Subcutaneous abdominal adipose tissue (tissue), 5 donors: Measurements from ENCODE around the gene HIPK1.

Source experiments
- H3K27ac ChIP-seq: one replicate; pipeline ENCODE4 v1.7.0; 2013; ENCODE audit warnings: low read depth, mild to moderate bottlenecking, inconsistent platforms, low read length, moderate library complexity
- H3K27me3 ChIP-seq, 5 donors: one replicate each; pipeline ENCODE4 v1.7.0; 2013; ENCODE audit warnings: low read length in 5 of 5, inconsistent platforms in 1 of 5; ENCODE audit not compliant: control insufficient read depth in 5 of 5, insufficient read depth in 4 of 5
- H3K36me3 ChIP-seq, 5 donors: one replicate each; pipeline ENCODE4 v1.7.0; 2013; ENCODE audit warnings: low read length in 5 of 5; ENCODE audit not compliant: control insufficient read depth in 5 of 5, insufficient read depth in 5 of 5
- H3K4me1 ChIP-seq, 5 donors: one replicate each; pipeline ENCODE4 v1.7.0; 2013; ENCODE audit warnings: low read length in 5 of 5, mild to moderate bottlenecking in 3 of 5, moderate library complexity in 1 of 5; ENCODE audit not compliant: control insufficient read depth in 5 of 5, insufficient read depth in 5 of 5
- H3K4me3 ChIP-seq, 5 donors: one replicate each; pipeline ENCODE4 v1.7.0; 2013; ENCODE audit warnings: low read length in 5 of 5, low read depth in 1 of 5
- H3K9ac ChIP-seq, 5 donors: one replicate each; pipeline ENCODE4 v1.7.0; 2013; ENCODE audit warnings: low read length in 5 of 5, mild to moderate bottlenecking in 4 of 5, moderate library complexity in 3 of 5
- H3K9me3 ChIP-seq, 5 donors: one replicate each; pipeline ENCODE4 v1.7.0; 2013; ENCODE audit warnings: low read length in 5 of 5; ENCODE audit not compliant: control insufficient read depth in 5 of 5
- donor health status: healthy.
- donor health status: healthy.
- donor health status: healthy.
- donor health status: healthy.
- donor health status: healthy.

Gene HIPK1

DNA sequence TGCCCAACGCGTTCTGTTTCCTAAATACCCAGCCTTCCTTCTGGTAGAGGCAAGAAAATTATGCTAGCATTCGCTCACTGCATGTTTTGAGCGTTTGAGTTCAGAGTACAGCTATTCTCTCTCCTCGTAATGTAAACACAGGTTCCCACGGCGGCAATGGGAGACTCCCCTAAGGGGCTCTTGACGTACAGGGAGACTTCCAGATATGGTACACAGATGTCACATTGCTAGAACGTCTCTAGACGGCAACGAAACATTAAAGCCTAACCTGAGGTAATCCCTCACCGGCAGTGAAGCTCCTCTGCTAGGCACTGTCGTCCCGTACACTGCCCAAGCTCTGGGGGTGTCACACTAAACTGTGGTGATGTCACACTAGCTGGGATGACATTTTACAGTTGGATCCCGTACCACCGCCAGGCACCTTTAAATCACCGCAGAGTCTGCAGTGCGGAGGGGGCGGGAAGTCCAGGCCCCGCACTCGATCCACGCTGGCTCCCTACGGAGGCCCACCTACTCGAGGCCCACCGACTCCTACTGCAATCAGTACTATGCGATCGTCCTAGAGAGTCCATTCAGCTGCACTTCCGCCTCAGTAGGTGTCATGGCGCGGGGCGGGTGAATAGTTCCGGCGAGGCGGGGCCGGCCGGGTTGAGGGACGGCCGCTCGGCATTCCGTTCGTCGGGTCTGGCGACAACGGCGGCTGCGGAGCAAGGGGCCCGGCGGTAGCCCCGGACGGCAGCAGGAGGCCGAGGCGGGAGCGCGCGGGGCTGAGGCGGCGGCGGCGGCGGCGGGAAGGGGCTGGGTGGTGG lies at the start of gene HIPK1:
TSS of gene HIPK1 (plus strand) at position 384 of the 809 bp plus-strand sequence.
- peak within 1 kb of the TSS; percentile 72 to 99 (median 99) for H3K4me3 ChIP-seq
- no peaks in the 10 kb centered on the region for H3K36me3 ChIP-seq
- no peaks in the 10 kb centered on the region for H3K9me3 ChIP-seq
- H3K9ac ChIP-seq, result peak within 1 kb of the TSS; percentile 97 to 100 (median 99)
- peak within 1 kb of the TSS; percentile 96 for H3K27ac ChIP-seq
- H3K4me1 ChIP-seq, result peaks cover 0 to 51% (median 38%) of the 10 kb centered on the region in 5 donors
- H3K27me3 ChIP-seq, result no peaks in the 10 kb centered on the region

DNA sequence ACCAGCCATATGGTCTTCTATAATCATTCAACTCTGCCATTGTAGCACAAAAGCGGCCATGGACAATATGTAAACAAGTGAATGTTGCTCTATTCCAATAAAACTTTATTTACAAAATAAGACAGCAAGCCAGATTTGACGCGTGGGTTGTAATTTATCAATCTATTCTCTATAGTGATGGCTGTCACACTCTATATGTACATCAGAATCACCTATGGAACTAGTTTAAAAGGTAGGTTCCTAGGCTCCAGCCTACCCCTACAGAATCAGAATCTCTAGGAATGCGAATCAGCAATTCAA lies 49.4 kb upstream of the HIPK1 start:
- Histone ChIP-seq H3K9me3 (no peaks in the 10 kb centered on the region), H3K27ac (no peak overlapping the region), H3K4me1 (no peaks in the 10 kb centered on the region)

DNA sequence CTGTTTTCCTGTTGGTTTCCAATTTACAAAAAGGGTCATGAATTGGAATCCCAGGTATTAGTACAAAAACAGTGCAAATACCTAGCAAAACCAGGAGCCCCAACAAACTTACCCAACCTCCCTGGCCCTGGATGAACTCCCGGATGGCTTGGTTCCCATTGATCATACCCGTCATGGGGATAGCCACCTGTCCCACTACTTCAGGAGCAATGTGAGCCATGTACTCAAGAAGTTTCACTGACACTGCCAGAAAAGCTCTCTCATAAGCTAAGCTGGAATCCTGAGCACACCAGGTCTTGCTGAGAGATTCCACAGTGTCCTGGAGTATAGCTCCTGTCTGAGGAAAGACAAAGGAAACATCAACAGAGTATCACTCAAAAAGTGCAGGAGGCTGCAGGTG lies 47.5 kb upstream of the HIPK1 start:
- Histone ChIP-seq H3K9ac (no peak overlapping the region), H3K4me3 (no peak overlapping the region), H3K36me3 (no peaks in the 10 kb centered on the region), H3K27ac (no peak overlapping the region), H3K9me3 (no peaks in the 10 kb centered on the region), H3K4me1 (no peaks in the 10 kb centered on the region), H3K27me3 (no peaks in the 10 kb centered on the region)

More for the DNA sequence above, 49.4 kb upstream of the HIPK1 start:
- no peaks in the 10 kb centered on the region for H3K36me3 ChIP-seq
- no peak overlapping the region for H3K4me3 ChIP-seq
- H3K9ac ChIP-seq, result no peak overlapping the region
- H3K27me3 ChIP-seq, result no peaks in the 10 kb centered on the region

DNA sequence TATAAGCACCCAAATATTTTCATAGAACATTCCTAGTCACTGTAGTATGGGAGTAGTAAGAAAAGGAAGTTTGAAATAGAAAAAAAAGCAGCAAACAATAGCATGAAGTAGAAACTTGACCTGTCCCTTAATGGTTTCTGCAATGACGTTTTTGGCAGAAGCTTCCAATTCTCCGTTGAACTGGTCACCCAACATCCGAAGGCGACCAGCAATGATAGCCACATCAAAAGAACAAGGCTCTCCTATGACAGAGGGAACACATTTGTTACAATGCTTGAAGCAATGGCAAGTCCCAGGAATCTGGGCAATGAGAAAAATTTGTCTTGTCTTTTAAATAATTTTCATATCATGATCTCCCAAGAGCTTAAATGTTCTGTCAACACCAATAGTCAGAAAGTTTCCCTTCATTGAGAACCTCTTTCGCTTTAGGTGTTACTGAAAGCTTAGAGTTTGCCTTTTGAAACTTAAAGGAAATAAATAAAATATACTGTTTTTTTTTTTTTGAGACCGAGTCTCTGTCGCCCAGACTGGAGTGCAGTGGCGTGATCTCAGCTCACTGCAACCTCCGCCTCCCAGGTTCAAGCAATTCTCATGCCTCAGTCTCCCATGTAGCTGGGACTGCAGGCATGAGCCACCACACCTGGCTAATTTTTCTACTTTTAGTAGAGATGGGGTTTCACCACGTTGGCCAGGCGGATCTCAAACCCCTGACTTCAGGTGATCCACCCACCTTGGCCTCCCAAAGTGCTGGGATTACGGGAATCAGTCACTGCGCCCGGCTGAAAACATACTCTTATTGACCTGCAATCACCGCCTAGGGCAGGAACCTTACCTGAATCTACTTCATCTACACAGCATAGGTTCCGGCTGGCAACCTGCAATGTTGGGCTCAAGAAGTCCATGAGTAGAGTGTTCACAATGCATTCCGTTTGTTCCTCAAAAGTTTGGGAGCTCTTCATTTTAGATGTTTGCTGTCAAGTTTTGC lies 42.4 kb upstream of the HIPK1 start:
- H3K4me3 ChIP-seq, result no peak overlapping the region
- H3K9me3 ChIP-seq, result no peaks in the 10 kb centered on the region
- H3K4me1 ChIP-seq, result no peaks in the 10 kb centered on the region
- H3K27ac ChIP-seq, result no peak overlapping the region
- H3K36me3 ChIP-seq, result no peaks in the 10 kb centered on the region
- H3K27me3 ChIP-seq, result no peaks in the 10 kb centered on the region
- no peak overlapping the region for H3K9ac ChIP-seq

DNA sequence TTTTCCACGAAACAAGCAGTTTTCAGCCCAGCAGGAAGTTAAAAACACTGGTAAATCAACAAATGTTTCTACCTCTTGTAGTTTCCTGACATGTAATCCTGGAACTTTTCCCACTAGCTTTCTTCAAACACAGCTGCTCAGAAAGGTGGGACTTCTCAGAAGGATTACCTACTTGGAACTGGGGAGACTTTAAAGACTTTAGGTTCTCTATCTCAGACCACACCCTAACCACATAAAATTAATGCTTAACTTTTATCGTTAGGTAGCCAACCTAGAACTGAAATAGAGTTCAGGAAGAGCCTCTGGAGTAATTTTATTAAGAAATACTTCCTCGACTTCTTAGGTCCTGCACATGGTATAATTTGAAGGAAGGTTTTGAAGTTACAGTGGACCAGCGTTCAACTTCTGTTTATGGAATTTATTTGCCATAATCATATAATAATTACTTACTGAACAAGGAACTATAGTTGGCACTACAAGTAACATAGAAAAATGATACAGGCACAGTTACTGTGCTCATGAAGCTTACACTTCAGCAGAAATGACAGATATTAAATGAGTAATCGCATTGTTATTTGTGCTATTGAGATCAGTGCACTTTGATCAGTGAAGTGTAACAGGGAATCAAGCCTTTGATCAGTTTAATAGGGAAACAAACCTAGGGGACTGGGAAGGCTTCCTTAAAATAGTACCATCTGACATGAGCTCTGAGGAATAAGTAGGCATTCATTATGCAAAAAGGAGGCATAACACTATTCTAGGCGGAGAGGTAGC lies 41.5 kb upstream of the HIPK1 start, which contains the start of gene BCL2L15:
TSS of gene BCL2L15 (minus strand) at position 180 of the 774 bp plus-strand sequence. CDS start 206 bp downstream, outside the sequence.
- no peak within 1 kb of the TSS for H3K9ac ChIP-seq
- H3K27me3 ChIP-seq, result no peaks in the 10 kb centered on the region
- H3K4me1 ChIP-seq, result no peaks in the 10 kb centered on the region
- H3K9me3 ChIP-seq, result no peaks in the 10 kb centered on the region
- no peak within 1 kb of the TSS for H3K27ac ChIP-seq
- H3K4me3 ChIP-seq, result no peak within 1 kb of the TSS
- H3K36me3 ChIP-seq, result no peaks in the 10 kb centered on the region

DNA sequence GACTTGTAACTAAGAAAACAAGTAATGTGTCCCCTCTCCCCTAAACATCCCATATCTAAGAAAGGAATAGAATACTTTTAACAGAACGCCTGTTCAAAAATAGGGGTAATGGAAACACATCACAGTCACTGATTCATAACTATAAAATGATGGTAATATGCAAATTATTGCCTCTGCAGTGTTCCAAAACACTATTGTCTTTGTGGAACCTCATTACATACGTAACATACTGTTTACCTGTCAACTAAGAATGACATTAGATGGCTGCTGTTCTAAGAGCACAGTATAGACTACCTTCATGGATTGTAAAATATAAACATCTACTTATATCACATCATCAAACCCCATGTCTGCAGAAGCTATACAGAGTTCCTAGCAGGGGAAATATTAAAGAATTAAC lies 38.3 kb upstream of the HIPK1 start:
- H3K27me3 ChIP-seq, result no peaks in the 10 kb centered on the region

DNA sequence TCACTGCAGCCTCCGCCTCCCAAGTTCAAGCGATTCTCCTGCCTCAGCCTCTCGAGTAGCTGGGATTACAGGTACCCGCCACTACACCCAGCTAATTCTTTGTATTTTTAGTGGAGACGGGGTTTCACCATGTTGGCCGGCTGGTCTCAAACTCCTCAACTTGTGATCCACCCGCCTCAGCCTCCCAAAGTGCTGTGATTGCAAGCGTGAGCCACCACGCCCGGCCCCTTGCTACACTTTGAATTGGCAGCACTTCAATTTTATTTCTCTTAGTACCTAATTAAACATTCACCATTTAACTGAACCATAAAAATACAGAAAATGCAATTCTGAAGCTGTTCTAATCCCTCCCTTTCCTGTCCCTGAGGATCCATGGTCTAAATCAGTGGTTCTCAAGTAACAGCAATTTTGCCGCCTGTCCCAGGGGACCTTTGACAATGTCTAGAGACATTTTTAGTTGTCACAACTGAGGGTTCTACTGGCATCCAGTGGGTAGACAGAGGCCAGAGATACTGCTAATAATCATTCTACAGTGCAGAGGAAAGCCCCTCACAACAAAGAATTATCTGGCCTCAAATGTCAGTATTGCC lies 37.4 kb upstream of the HIPK1 start:
- H3K27me3 ChIP-seq, result no peaks in the 10 kb centered on the region
- no peaks in the 10 kb centered on the region for H3K4me1 ChIP-seq
- no peak overlapping the region for H3K27ac ChIP-seq
- H3K36me3 ChIP-seq, result peaks cover 17 to 27% (median 21%) of the 10 kb centered on the region in 5 donors
- no peak overlapping the region for H3K9ac ChIP-seq
- H3K4me3 ChIP-seq, result no peak overlapping the region
- no peaks in the 10 kb centered on the region for H3K9me3 ChIP-seq

More for the DNA sequence above, 38.3 kb upstream of the HIPK1 start:
- H3K9me3 ChIP-seq, result no peaks in the 10 kb centered on the region
- H3K4me1 ChIP-seq, result no peaks in the 10 kb centered on the region
- H3K9ac ChIP-seq, result no peak overlapping the region
- H3K36me3 ChIP-seq, result peaks cover 11 to 18% (median 14%) of the 10 kb centered on the region in 5 donors
- H3K27ac ChIP-seq, result no peak overlapping the region
- H3K4me3 ChIP-seq, result no peak overlapping the region

DNA sequence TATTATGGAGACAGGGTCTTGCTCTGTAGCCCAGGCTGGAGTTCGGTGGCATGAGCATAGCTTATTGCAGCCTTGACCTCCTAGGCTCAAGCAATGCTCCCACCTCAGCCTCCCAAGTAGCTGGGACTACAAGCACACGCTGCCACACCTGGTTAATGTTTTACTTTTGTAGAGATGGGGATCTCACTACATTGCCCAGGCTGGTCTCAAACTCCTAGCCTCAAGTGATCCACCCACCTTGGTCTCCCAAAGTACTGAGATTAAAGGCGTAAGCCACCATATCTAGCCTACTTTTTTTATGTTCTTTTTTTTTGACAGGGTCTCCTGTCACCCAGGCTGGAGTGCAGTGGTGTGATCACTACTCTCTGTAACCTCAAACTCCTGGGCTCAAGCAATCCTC lies 35.9 kb upstream of the HIPK1 start:
- Histone ChIP-seq H3K27me3 (no peaks in the 10 kb centered on the region), H3K4me3 (no peak overlapping the region), H3K36me3 (peaks cover 22 to 39% (median 29%) of the 10 kb centered on the region in 5 donors), H3K4me1 (no peaks in the 10 kb centered on the region), H3K9me3 (no peaks in the 10 kb centered on the region), H3K27ac (no peak overlapping the region), H3K9ac (no peak overlapping the region)

DNA sequence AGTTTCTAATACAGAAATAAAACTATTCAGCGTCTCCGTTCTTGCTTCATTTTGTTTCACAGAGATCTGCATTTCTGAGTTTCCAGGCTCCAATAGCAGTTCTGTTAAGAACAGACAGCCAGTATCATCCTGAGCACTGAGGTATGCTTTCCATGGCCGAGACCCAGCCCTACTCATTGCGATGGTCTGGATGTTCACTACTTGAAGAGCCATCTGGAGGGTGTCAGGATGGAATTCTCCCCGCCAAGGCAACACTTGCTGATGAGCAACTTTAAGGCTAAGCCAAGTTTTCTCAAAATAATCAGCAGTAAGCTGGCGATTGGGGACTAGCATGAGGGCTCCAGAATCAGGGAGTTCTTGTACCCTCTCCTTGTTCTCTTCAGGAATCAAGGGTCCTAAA lies 34.0 kb upstream of the HIPK1 start:
- Histone ChIP-seq H3K9ac (no peak overlapping the region), H3K27me3 (no peaks in the 10 kb centered on the region), H3K4me3 (no peak overlapping the region), H3K9me3 (no peaks in the 10 kb centered on the region), H3K4me1 (peaks cover 0 to 9% (median 0%) of the 10 kb centered on the region in 5 donors), H3K36me3 (peaks cover 28 to 55% (median 37%) of the 10 kb centered on the region in 5 donors), H3K27ac (no peak overlapping the region)
